ENCODE measurements around the gene GALNTL6. TPM values are rescaled to one million over a fixed set of nuclear protein-coding genes. Genes with fewer than 3 reads are reported as not detected.
A peak's percentile ranks its signal among the peaks of the same experiment; 100 is the strongest.
"Not testable (repeated sequence)": the region's sequence is repeated elsewhere in the genome, so short reads cannot be mapped to it uniquely, and the experiment has no call there.

The GALNTL6 gene
- total RNA-seq, 1 donor from 2014 or later: not detected

DNA sequence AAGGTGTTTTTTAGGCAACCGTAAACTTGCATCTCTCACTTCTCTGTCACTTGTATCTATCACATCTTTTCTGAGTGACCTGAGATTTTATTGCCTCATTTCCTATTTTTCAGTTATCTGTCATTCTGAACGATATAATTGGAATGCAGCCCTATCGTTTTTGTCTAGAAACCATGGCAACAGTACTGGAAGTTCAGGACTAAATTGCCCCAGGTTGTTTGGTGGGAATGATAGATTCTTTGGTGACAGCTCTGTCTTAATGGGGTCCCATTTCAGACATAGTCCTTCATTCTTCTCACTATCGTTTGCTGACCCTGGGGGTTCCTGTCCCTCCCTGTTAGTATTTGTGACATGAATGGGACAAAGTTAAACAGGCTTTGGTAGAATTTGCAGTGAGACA lies 1087.7 kb downstream of the GALNTL6 start:
- H3K36me3 ChIP-seq (ENCODE audit: control insufficient read depth, insufficient read depth, low read length): no peaks in the 10 kb centered on the region
- H3K27me3 ChIP-seq (ENCODE audit: control insufficient read depth, insufficient read depth, low read length): no peaks in the 10 kb centered on the region
- FAIRE-seq: no peak
- TF ChIP-seq, protein P1, sequence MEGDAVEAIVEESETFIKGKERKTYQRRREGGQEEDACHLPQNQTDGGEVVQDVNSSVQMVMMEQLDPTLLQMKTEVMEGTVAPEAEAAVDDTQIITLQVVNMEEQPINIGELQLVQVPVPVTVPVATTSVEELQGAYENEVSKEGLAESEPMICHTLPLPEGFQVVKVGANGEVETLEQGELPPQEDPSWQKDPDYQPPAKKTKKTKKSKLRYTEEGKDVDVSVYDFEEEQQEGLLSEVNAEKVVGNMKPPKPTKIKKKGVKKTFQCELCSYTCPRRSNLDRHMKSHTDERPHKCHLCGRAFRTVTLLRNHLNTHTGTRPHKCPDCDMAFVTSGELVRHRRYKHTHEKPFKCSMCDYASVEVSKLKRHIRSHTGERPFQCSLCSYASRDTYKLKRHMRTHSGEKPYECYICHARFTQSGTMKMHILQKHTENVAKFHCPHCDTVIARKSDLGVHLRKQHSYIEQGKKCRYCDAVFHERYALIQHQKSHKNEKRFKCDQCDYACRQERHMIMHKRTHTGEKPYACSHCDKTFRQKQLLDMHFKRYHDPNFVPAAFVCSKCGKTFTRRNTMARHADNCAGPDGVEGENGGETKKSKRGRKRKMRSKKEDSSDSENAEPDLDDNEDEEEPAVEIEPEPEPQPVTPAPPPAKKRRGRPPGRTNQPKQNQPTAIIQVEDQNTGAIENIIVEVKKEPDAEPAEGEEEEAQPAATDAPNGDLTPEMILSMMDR (IDR thresholded peaks at IDR 0.05; ENCODE audit: insufficient read depth, low read length, severe bottlenecking): no peak
- no peak overlapping the region for H3K4me3 ChIP-seq (ENCODE audit: low read depth, low read length)
- peak; percentile 4 for DNase-seq (ENCODE audit: low read depth)

DNA sequence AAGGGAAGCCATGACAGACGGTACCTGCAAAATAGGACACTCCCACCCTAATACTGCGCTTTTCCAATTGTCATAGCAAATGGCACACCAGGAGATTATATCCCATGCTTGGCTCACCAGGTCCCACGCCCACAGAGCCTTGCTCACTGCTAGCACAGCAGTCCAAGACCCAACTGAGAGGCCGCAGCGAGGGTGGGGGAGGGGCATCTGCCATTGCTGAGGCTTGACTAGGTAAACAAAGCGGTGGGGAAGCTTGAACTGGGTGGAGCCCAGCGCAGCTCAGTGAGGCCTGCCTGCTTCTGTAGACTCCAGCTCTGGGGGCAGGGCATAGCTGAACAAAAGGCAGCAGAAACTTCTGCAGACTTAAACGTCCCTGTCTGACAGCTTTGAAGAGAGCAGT lies 1099.3 kb downstream of the GALNTL6 start:
- H3K36me3 ChIP-seq (ENCODE audit: control insufficient read depth, insufficient read depth, low read length); H3K27me3 ChIP-seq (ENCODE audit: control insufficient read depth, insufficient read depth, low read length); H3K4me3 ChIP-seq (ENCODE audit: low read depth, low read length); DNase-seq (ENCODE audit: low read depth): not testable (repeated sequence)
- FAIRE-seq: peak; percentile 47

DNA sequence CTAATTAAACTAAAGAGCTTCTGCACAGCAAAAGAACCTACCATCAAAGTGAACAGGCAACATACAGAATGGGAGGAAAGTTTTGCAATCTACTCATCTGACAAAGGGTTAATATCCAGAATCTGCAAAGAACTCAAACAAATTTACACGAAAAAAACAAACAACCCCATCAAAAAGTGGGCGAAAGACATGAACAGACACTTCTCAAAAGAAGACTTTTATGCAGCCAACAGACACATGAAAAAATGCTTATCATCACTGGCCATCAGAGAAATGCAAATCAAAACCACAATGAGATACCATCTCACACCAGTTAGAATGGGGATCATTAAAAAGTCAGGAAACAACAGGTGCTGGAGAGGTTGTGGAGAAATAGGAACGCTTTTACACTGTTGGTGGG lies 1104.2 kb downstream of the GALNTL6 start:
- DNase-seq (ENCODE audit: low read depth); FAIRE-seq; H3K4me3 ChIP-seq (ENCODE audit: low read depth, low read length); H3K27me3 ChIP-seq (ENCODE audit: control insufficient read depth, insufficient read depth, low read length); H3K36me3 ChIP-seq (ENCODE audit: control insufficient read depth, insufficient read depth, low read length): not testable (repeated sequence)

DNA sequence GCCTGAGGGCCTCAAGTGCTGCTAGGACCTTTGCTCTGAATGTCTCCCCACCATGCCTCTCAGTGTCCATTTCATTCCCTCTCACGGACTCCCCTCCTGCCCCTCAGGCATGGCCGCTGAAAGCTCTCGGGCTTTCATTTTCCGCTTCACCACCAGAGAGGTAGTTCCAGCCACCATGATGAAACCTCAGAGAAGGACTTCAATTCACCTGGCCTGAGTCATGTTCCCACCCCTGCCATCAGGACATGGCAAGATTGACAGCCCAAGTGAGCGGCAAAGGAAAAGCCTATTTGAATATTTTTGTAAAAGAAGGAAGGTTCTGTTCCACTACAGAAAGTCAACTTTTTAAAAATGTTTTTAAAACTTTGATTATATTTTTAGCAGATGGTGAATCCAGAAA lies 1106.1 kb downstream of the GALNTL6 start:
- TF ChIP-seq, protein P1 (IDR thresholded peaks at IDR 0.05; ENCODE audit: insufficient read depth, low read length, severe bottlenecking): no peak
- Histone ChIP-seq H3K27me3 (ENCODE audit: control insufficient read depth, insufficient read depth, low read length) (no peaks in the 10 kb centered on the region), H3K4me3 (ENCODE audit: low read depth, low read length) (no peak overlapping the region), H3K36me3 (ENCODE audit: control insufficient read depth, insufficient read depth, low read length) (no peaks in the 10 kb centered on the region)
- no peak for DNase-seq (ENCODE audit: low read depth)
- FAIRE-seq: no peak

DNA sequence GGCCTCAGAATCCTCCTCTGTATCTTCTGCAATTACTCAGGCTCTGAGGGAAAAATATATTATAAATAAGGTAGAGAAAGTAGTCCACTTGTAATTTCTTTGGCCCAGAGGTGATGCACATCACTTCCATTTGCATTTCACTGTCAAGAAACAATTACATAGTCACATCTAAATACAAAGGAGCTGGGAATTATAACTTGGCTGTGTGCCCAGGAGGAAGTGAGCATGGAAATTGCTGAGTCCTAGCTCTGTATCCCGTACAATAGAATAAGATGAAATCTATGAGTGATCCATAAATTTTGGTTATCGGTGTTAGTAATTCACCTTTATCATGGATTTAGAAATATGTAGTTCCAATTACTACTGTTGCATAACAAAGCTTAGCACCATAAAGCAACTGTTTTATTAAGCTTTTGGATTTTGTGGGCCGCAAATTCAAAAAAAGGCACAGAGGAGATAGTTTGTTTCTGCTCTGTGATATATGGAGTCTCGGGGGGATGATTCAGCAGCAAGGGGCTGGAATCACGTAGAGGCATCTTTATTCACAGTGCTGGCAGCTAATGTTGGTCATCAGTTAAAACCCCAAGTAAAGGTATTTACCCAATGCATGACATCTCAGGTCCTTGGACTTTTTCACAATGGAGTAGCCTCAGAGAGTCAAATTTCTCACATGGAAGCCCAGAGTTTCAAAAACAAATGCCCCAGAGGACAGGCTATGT lies 1114.1 kb downstream of the GALNTL6 start:
- Histone ChIP-seq H3K4me3 (ENCODE audit: low read depth, low read length) (no peak overlapping the region), H3K36me3 (ENCODE audit: control insufficient read depth, insufficient read depth, low read length) (no peaks in the 10 kb centered on the region), H3K27me3 (ENCODE audit: control insufficient read depth, insufficient read depth, low read length) (no peaks in the 10 kb centered on the region)
- FAIRE-seq (no peak), DNase-seq (ENCODE audit: low read depth) (no peak)
- TF ChIP-seq, protein P1 (IDR thresholded peaks at IDR 0.05; ENCODE audit: insufficient read depth, low read length, severe bottlenecking): no peak

DNA sequence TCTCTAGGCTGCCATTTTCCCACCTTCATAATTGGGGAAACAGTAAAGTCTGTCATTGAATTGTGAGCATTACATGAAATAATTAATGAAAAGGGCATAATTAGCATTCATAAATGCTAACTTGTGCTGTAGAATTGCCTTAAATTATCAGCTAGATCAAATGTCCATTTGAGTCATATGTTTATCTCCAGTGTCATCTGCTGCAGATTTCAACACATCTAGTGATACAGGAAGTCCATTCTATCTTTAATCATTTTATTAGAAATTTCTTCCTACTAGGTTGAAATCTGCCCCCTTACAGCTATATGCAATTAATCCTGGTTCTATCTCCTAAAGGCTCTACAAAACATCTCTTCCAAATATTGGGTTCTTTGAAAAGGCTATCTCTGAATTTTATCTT lies 1115.1 kb downstream of the GALNTL6 start:
- Histone ChIP-seq H3K27me3 (ENCODE audit: control insufficient read depth, insufficient read depth, low read length) (no peaks in the 10 kb centered on the region), H3K4me3 (ENCODE audit: low read depth, low read length) (no peak overlapping the region), H3K36me3 (ENCODE audit: control insufficient read depth, insufficient read depth, low read length) (no peaks in the 10 kb centered on the region)
- TF ChIP-seq, protein P1 (IDR thresholded peaks at IDR 0.05; ENCODE audit: insufficient read depth, low read length, severe bottlenecking): no peak
- DNase-seq (ENCODE audit: low read depth) (no peak), FAIRE-seq (no peak)
